ENCODE measurements around the gene CLTCL1. TPM values are rescaled to one million over a fixed set of nuclear protein-coding genes. Genes with fewer than 3 reads are reported as not detected.

CLTCL1 gene
- total and polyA plus RNA-seq, 2 donors (not counting 1 experiment from before 2014, with no cell fraction given), result 1.0 to 5.5 TPM

- Histone ChIP-seq H3K79me2 (ENCODE audit: control insufficient read depth, insufficient read depth, low read length) (peaks cover 4% of the 10 kb centered on the region), H2AFZ (ENCODE audit: insufficient read depth, low read depth, low read length, poor library complexity, severe bottlenecking) (no peak overlapping the region), H3K9me3 (ENCODE audit: control extremely low read depth in 1 of 3, control insufficient read depth in 2 of 3, insufficient read depth in 1 of 3, low read length in 2 of 3) (peaks cover 0 to 3% (median 0%) of the 10 kb centered on the region in 3 donors), H3K27ac (ENCODE audit: low read length in 2 of 2) (no peak overlapping the region), H3K4me1 (ENCODE audit: control insufficient read depth in 2 of 2, insufficient read depth in 2 of 2, low read length in 2 of 2) (peaks cover 2 to 11% of the 10 kb centered on the region in 2 donors), H3K27me3 (replicated peaks in 1 of 4; ENCODE audit: control extremely low read depth in 1 of 4, control insufficient read depth in 3 of 4, insufficient read depth in 4 of 4, low read length in 3 of 4) (no peaks in the 10 kb centered on the region), H3K4me2 (replicated peaks; ENCODE audit: low read depth, low read length, poor library complexity, severe bottlenecking) (no peak overlapping the region), H3K36me3 (replicated peaks in 1 of 2; ENCODE audit: control extremely low read depth in 1 of 2, control insufficient read depth in 1 of 2, extremely low read depth in 1 of 2, insufficient read depth in 2 of 2, low read length in 1 of 2) (no peaks in the 10 kb centered on the region), H4K20me1 (ENCODE audit: control insufficient read depth, insufficient read depth, low read length, poor library complexity, severe bottlenecking) (peaks cover 2% of the 10 kb centered on the region), H3K4me3 (ENCODE audit: control extremely low read depth in 1 of 5, extremely low read depth in 1 of 5, insufficient read depth in 1 of 5, low read depth in 2 of 5, low read length in 4 of 5) (no peak overlapping the region), H3K9ac (ENCODE audit: low read length) (no peak overlapping the region)
- Mint-ChIP-seq H3K27ac (no peak overlapping the region), H3K9me3 (ENCODE audit: insufficient read depth) (no peaks in the 10 kb centered on the region), H3K4me1 (peaks cover 6% of the 10 kb centered on the region), H3K4me3 (no peak overlapping the region), H3K27me3 (no peaks in the 10 kb centered on the region)
- intact Hi-C loops (cut with micrococcal nuclease), result no loop called here
- no peak for ATAC-seq (ENCODE audit: low read depth)
- WGBS (ENCODE audit: insufficient coverage), result 57% methylated on average over 6 of the region's 9 CpGs
- POLR2A ChIA-PET, result no interaction called here
- TF ChIP-seq, protein P1, sequence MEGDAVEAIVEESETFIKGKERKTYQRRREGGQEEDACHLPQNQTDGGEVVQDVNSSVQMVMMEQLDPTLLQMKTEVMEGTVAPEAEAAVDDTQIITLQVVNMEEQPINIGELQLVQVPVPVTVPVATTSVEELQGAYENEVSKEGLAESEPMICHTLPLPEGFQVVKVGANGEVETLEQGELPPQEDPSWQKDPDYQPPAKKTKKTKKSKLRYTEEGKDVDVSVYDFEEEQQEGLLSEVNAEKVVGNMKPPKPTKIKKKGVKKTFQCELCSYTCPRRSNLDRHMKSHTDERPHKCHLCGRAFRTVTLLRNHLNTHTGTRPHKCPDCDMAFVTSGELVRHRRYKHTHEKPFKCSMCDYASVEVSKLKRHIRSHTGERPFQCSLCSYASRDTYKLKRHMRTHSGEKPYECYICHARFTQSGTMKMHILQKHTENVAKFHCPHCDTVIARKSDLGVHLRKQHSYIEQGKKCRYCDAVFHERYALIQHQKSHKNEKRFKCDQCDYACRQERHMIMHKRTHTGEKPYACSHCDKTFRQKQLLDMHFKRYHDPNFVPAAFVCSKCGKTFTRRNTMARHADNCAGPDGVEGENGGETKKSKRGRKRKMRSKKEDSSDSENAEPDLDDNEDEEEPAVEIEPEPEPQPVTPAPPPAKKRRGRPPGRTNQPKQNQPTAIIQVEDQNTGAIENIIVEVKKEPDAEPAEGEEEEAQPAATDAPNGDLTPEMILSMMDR (IDR thresholded peaks at IDR 0.05), result no peak
- TF ChIP-seq EZH2 (IDR thresholded peaks at IDR 0.05; ENCODE audit: borderline replicate concordance, insufficient read depth, low read depth, low read length, poor library complexity, severe bottlenecking), result no peak
- CTCF ChIA-PET, result interaction anchor here (1.0 to 1.4 kb wide), 2 partner anchors 38 to 447 kb away, joined by 3 to 4 read pairs; partner anchors contain the start of gene ESS2
- no peak for DNase-seq
Measured at GRCh38 chr22:19182472-19183157, 108.9 kb downstream of the CLTCL1 start.

GRCh38 chr22:19181786-19182471, 109.6 kb downstream of the CLTCL1 start:
- Mint-ChIP-seq H3K9me3 (ENCODE audit: insufficient read depth) (no peaks in the 10 kb centered on the region), H3K4me3 (no peak overlapping the region), H3K27ac (no peak overlapping the region), H3K27me3 (no peaks in the 10 kb centered on the region), H3K4me1 (peaks cover 9% of the 10 kb centered on the region)
- ATAC-seq (ENCODE audit: low read depth), result no peak
- Histone ChIP-seq H3K9me3 (ENCODE audit: control extremely low read depth in 1 of 3, control insufficient read depth in 2 of 3, insufficient read depth in 1 of 3, low read length in 2 of 3) (peaks cover 0 to 3% (median 0%) of the 10 kb centered on the region in 3 donors), H3K79me2 (ENCODE audit: control insufficient read depth, insufficient read depth, low read length) (peaks cover 5% of the 10 kb centered on the region), H3K27me3 (replicated peaks in 1 of 4; ENCODE audit: control extremely low read depth in 1 of 4, control insufficient read depth in 3 of 4, insufficient read depth in 4 of 4, low read length in 3 of 4) (no peaks in the 10 kb centered on the region), H3K4me3 (ENCODE audit: control extremely low read depth in 1 of 5, extremely low read depth in 1 of 5, insufficient read depth in 1 of 5, low read depth in 2 of 5, low read length in 4 of 5) (no peak overlapping the region), H2AFZ (ENCODE audit: insufficient read depth, low read depth, low read length, poor library complexity, severe bottlenecking) (no peak overlapping the region), H3K4me1 (ENCODE audit: control insufficient read depth in 2 of 2, insufficient read depth in 2 of 2, low read length in 2 of 2) (peaks cover 5 to 17% of the 10 kb centered on the region in 2 donors), H3K4me2 (replicated peaks; ENCODE audit: low read depth, low read length, poor library complexity, severe bottlenecking) (no peak overlapping the region), H4K20me1 (ENCODE audit: control insufficient read depth, insufficient read depth, low read length, poor library complexity, severe bottlenecking) (peaks cover 8% of the 10 kb centered on the region), H3K36me3 (replicated peaks in 1 of 2; ENCODE audit: control extremely low read depth in 1 of 2, control insufficient read depth in 1 of 2, extremely low read depth in 1 of 2, insufficient read depth in 2 of 2, low read length in 1 of 2) (no peaks in the 10 kb centered on the region), H3K27ac (ENCODE audit: low read length in 2 of 2) (no peak overlapping the region), H3K9ac (ENCODE audit: low read length) (no peak overlapping the region)
- ChIA-PET POLR2A (no interaction called here), CTCF (interaction anchor here (1.4 to 4.4 kb wide), 2 partner anchors 296 to 448 kb away, joined by 4 to 19 read pairs; no protein-coding TSS in a partner anchor)
- no peak for TF ChIP-seq EZH2 (IDR thresholded peaks at IDR 0.05; ENCODE audit: borderline replicate concordance, insufficient read depth, low read depth, low read length, poor library complexity, severe bottlenecking)
- TF ChIP-seq, protein P1 (IDR thresholded peaks at IDR 0.05), result no peak
- DNase-seq, result no peak
- intact Hi-C loops (cut with micrococcal nuclease), result no loop called here
- 31% methylated on average over 11 of the region's 12 CpGs for WGBS (ENCODE audit: insufficient coverage)

Measured in B cell (primary cell).